Subcutaneous adipose tissue (tissue), 4 donors: ENCODE results near the gene NRCAM. TPM values are rescaled to one million over a fixed set of nuclear protein-coding genes. Genes with fewer than 3 reads are reported as not detected.

Experiments
- total RNA-seq, 4 donors: library from RNA; depleted of rRNA; stranded (reverse); fragments of >200 nt; gene quantifications; one replicate each; pipeline ENCODE4 v1.1.0, GENCODE V29; 2016
- TF ChIP-seq, protein P1 (sequence below): fragments of 450-650 bp; IDR thresholded peaks from one replicate; pipeline ENCODE4 v1.5.1; 2016; ENCODE audit warnings: low read depth, mild to moderate bottlenecking, control low read depth, antibody characterized with exemption, moderate library complexity

Gene NRCAM
- total RNA-seq, 4 donors from 2014 or later: 21.1 to 74.4 (median 49.3) TPM

DNA sequence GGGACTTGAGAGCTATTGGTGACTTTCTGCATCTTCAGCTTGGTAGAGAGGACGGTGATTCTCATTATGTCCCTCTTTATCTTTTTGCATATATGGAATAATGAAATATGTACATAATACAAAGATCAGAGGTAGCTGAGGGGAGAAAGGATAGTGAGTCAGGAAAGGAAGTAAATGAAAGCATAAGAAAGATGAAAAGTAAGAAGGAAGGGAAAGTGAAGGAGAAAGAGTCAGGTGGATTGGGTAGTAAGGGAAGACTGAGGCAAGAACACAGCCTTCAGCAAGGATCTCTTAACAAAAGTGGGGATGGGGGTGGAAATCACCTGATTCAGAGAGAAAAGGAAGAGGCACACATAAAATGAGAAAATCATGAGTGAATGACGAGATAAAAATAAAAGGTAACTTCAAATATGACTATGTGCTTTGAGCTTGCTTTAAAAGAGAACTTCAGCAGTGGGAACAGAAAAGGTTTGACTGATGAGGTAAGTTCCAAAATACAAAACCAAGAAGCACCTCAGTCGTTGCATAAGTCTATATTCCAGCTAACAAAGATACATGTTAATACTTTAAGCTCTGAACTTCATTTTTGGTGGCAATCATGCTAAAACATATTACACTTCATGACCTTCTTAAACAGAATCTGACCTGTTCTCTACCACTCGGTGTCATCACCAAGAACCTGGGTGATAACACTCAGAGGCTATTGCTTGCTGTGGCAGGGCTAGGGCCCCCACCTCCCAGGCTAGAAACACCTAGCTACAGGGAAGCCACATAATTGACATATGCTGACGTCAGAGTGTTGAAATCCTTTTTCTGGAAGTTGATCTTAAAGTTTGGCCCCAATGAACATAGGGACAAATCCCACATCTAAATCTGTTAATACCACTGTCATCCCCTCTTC is 32.9 kb downstream of the NRCAM start:
- TF ChIP-seq, protein P1, sequence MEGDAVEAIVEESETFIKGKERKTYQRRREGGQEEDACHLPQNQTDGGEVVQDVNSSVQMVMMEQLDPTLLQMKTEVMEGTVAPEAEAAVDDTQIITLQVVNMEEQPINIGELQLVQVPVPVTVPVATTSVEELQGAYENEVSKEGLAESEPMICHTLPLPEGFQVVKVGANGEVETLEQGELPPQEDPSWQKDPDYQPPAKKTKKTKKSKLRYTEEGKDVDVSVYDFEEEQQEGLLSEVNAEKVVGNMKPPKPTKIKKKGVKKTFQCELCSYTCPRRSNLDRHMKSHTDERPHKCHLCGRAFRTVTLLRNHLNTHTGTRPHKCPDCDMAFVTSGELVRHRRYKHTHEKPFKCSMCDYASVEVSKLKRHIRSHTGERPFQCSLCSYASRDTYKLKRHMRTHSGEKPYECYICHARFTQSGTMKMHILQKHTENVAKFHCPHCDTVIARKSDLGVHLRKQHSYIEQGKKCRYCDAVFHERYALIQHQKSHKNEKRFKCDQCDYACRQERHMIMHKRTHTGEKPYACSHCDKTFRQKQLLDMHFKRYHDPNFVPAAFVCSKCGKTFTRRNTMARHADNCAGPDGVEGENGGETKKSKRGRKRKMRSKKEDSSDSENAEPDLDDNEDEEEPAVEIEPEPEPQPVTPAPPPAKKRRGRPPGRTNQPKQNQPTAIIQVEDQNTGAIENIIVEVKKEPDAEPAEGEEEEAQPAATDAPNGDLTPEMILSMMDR: no peak

DNA sequence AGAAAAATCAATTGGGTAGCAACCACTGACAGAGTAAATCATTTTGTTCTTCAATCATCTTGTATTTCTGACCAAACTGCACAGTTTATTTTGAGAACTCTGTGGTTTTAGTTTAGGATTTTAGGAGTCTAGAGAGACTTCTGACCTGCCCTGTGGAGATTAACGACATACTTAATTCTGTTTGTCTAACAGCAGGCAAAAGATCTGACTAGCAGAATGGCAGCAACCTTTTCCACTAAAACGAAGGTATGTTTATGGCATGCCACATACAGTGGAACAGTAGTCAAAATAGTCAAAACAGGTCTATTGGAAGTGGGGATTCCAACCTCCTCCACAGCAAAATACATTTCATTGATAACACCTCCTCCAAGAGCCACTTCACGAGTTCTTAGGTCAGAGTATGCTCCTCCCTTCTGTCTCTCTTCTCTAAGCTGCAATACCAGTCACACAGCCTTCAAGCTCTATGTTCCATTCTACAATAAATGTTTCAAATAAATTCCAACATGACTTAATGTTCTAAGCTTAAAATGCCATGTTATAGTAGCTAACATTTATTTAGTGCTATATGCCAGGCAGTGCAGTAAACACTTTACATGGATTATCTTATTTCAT is 34.4 kb downstream of the NRCAM start:
- TF ChIP-seq, protein P1: no peak

DNA sequence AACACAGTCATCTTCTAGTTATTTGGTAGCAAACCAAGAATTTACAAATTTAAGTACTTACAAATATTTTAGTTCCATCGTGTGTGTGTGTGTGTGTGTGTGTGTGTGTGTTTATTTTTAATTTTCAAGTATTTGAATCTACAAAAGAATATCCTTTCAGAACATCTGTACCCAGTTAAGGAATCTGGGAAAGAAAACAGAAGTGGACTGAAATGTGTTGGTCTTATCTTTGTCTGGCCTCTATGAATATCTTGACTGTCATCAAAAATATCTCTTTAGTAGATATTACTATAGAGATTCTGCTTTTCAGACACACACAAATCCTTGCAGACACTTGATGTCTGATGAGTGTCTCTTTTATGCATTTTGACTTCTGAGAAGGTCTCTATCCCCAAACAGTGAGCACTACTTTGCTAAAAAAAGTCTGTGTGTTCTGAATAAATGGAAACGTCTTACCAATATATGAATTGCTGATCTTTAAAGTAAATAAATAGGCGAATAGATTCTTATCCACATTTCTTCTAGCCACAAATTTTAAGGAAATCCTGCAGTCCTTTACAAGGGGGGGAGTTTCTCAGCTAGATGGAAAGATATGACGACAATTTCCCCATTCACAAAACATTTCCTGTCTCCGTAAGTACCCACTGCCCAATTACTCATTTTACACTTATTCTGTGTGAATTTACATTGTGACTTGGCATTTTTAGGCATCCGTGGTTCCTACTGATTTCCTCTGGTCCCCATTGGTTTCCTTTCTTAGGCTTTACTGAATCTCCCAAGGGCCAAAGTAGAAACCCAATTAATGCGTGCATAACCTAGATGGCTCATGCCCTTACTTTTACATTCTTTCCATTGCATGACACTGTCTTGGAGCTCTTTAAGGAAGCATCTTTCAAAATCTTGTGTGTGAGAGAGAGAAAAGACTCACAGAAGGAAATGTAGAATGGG is 36.0 kb downstream of the NRCAM start:
- TF ChIP-seq, protein P1: no peak

DNA sequence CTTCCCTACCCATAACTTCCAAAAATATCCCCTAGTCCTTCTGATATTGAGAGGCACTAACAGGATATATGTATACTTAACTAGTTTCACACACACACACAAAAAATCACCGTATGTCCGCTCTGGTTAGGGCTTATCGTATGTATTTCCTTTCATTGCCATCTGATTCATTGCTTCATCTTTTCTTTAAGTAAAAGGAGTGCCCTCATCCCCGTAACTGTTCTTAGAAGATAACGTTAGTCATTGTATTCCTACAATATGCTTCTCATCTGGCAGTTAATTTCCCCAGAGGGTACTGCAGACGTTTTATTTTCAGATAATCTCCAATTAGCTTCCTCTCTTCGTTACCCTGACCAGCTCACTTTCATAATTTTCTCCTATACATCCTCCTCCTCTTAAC is 37.3 kb downstream of the NRCAM start:
- TF ChIP-seq, protein P1: no peak

DNA sequence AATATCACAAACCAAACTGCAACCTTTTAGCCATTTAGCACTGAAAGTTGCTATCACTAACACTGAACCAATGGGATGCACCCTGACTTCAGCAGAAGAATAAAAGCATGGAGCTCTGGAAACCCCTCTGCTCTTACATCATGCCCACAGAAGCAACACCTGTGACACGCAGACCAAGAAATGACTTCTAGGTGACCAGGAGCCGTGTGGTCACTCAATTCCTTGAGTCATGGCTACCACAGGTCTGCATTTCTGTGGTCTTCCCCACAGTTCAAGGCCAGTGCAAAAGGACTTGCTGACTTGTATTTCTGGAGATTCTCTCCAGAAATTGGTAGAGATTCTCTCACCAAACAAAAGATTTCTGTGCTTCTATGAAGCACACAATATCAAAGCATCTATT is 38.3 kb downstream of the NRCAM start:
- TF ChIP-seq, protein P1: no peak

DNA sequence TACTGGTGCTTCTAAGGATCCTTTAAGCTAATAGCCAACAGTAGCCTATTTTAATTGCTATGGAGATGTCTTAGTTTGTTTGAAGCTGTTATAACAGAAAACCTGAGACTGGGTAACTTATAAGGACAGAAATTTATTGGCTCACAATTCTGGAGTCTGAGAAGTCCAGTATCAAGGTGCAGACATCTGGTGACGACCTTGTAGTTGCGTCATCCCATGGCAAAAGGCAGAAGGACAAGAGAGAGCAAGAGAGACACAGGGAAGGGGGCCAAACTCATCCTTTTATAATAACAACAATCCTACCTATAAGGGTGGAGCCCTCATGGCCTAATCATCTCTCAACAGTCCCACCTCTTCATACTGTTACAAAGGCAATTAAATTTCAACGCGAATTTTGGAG is 39.1 kb downstream of the NRCAM start:
- TF ChIP-seq, protein P1: no peak
